ENCODE measurements around the gene RPL14. TPM values are rescaled to one million over a fixed set of nuclear protein-coding genes. Genes with fewer than 3 reads are reported as not detected.
"Not testable (repeated sequence)": the region's sequence is repeated elsewhere in the genome, so short reads cannot be mapped to it uniquely, and the experiment has no call there.

RPL14 gene
- total RNA-seq, 1 donor from 2014 or later, result 659 TPM

DNA sequence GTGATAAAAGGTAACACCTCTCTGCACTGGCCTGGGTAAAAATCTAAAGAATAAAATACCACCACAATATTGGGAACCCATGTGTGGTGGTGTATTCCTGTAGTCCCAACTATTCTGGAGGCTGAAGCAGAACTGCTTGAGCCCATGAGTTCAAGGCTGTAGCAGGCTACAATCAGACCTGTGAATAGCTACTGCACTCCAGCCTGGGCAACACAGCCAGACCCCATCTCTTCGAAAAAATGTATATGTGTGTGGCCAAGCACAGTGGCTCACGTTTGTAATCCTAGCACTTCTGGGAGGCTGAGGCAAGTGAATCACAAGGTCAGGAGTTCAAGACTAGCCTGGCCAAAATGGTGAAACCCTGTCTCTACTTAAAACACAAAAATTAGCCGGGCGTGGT, 1.8 kb upstream of the RPL14 start:
- Histone ChIP-seq H3K4me3 (ENCODE audit: low read depth, low read length) (no peak overlapping the region), H3K36me3 (ENCODE audit: control insufficient read depth, insufficient read depth, low read length) (peaks cover 9% of the 10 kb centered on the region), H3K27me3 (ENCODE audit: control insufficient read depth, insufficient read depth, low read length) (no peaks in the 10 kb centered on the region)
- TF ChIP-seq, protein P1, sequence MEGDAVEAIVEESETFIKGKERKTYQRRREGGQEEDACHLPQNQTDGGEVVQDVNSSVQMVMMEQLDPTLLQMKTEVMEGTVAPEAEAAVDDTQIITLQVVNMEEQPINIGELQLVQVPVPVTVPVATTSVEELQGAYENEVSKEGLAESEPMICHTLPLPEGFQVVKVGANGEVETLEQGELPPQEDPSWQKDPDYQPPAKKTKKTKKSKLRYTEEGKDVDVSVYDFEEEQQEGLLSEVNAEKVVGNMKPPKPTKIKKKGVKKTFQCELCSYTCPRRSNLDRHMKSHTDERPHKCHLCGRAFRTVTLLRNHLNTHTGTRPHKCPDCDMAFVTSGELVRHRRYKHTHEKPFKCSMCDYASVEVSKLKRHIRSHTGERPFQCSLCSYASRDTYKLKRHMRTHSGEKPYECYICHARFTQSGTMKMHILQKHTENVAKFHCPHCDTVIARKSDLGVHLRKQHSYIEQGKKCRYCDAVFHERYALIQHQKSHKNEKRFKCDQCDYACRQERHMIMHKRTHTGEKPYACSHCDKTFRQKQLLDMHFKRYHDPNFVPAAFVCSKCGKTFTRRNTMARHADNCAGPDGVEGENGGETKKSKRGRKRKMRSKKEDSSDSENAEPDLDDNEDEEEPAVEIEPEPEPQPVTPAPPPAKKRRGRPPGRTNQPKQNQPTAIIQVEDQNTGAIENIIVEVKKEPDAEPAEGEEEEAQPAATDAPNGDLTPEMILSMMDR (IDR thresholded peaks at IDR 0.05; ENCODE audit: insufficient read depth, low read length, severe bottlenecking), result no peak
- no peak for FAIRE-seq
- no peak for DNase-seq (ENCODE audit: low read depth)

DNA sequence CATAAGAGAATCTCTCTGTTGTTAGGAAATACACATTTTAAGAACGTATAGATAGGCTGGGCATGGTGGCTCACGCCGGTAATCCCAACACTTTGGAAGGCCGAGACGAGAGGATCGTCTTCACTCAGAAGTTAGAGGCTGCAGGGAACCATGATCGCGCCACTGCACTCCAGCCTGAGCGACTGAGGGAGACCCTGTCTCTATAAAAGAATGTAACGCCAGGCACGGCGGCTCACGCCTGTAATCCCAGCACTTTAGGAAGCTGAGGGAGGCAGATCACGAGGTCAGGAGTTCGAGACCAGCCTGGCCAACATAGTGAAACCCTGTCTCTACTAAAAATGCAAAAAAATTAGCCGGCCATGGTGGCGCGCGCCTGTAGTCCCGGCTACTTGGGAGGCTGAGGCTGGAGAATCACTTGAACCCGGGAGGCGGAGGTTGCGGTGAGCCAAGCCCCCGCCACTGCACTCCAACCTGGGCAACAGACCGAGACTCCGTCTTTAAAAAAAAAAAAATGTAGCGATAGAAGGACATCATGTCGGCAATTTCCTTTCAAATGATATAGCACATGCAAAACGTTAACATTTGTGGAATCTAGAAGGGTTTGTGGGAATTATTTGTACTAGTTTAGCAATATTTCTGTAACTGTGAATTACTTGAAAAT, 730 bp upstream of the RPL14 start:
- no peaks in the 10 kb centered on the region for H3K27me3 ChIP-seq (ENCODE audit: control insufficient read depth, insufficient read depth, low read length)
- peaks cover 11% of the 10 kb centered on the region for H3K36me3 ChIP-seq (ENCODE audit: control insufficient read depth, insufficient read depth, low read length)
- peak overlapping the region; percentile 99 for H3K4me3 ChIP-seq (ENCODE audit: low read depth, low read length)
- FAIRE-seq, result no peak
- TF ChIP-seq, protein P1 (IDR thresholded peaks at IDR 0.05; ENCODE audit: insufficient read depth, low read length, severe bottlenecking), result no peak
- DNase-seq (ENCODE audit: low read depth), result no peak

- no peak for DNase-seq (ENCODE audit: low read depth)
- peak overlapping the region; percentile 99 for H3K4me3 ChIP-seq (ENCODE audit: low read depth, low read length)
- H3K36me3 ChIP-seq (ENCODE audit: control insufficient read depth, insufficient read depth, low read length), result peaks cover 14% of the 10 kb centered on the region
- FAIRE-seq, result no peak
- H3K27me3 ChIP-seq (ENCODE audit: control insufficient read depth, insufficient read depth, low read length), result no peaks in the 10 kb centered on the region
- TF ChIP-seq, protein P1 (IDR thresholded peaks at IDR 0.05; ENCODE audit: insufficient read depth, low read length, severe bottlenecking), result no peak
These were observed 1.3 kb downstream of the RPL14 start for GRCh38 chr3:40458473-40458872.

DNA sequence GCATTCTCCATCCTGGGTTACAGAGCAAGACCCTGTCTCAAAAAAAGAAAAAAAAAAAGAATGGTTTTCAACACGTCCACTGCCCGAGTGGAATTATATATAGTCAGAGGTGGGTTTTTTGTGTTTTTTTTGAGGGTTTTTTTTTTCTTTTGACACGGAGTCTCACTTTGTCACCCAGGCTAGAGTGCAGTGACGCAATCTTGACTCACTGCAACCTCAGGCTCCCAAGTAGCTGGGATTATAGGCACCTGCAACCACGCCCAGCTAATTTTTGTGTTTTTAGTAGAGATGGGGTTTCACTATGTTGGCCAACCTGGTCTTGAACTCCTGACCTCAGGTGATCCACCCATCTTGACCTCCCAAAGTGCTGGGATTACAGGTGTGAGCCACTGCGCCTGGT, 3.3 kb downstream of the RPL14 start:
- H3K27me3 ChIP-seq (ENCODE audit: control insufficient read depth, insufficient read depth, low read length); FAIRE-seq; H3K4me3 ChIP-seq (ENCODE audit: low read depth, low read length): not testable (repeated sequence)
- peaks cover 15% of the 10 kb centered on the region for H3K36me3 ChIP-seq (ENCODE audit: control insufficient read depth, insufficient read depth, low read length)
- DNase-seq (ENCODE audit: low read depth), result peak; percentile 61

DNA sequence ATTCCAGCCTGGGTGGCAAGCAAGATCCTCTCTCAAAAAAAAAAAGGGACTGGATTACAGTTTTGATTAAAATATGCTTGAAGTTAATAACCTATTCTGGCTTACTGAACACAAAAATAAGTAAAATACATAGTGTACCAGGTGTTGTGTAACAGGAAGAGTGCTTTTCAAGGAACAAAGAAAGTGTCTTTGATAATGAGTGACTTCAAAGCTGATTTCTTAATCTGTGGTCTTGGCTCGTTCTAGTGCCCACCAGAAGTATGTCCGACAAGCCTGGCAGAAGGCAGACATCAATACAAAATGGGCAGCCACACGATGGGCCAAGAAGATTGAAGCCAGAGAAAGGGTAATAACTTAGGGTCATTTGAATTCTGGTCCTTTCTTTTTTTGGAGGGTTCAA, 4.0 kb downstream of the RPL14 start:
- TF ChIP-seq, protein P1 (IDR thresholded peaks at IDR 0.05; ENCODE audit: insufficient read depth, low read length, severe bottlenecking), result no peak
- Histone ChIP-seq H3K27me3 (ENCODE audit: control insufficient read depth, insufficient read depth, low read length) (no peaks in the 10 kb centered on the region), H3K36me3 (ENCODE audit: control insufficient read depth, insufficient read depth, low read length) (peaks cover 15% of the 10 kb centered on the region), H3K4me3 (ENCODE audit: low read depth, low read length) (no peak overlapping the region)
- no peak for FAIRE-seq
- no peak for DNase-seq (ENCODE audit: low read depth)

GRCh38 chr3:40462838-40463237, 5.7 kb downstream of the RPL14 start:
- FAIRE-seq; H3K4me3 ChIP-seq (ENCODE audit: low read depth, low read length); H3K27me3 ChIP-seq (ENCODE audit: control insufficient read depth, insufficient read depth, low read length); DNase-seq (ENCODE audit: low read depth): not testable (repeated sequence)
- peaks cover 15% of the 10 kb centered on the region for H3K36me3 ChIP-seq (ENCODE audit: control insufficient read depth, insufficient read depth, low read length)

GRCh38 chr3:40463579-40463978, 6.4 kb downstream of the RPL14 start:
- H3K27me3 ChIP-seq (ENCODE audit: control insufficient read depth, insufficient read depth, low read length), result no peaks in the 10 kb centered on the region
- no peak for DNase-seq (ENCODE audit: low read depth)
- no peak for FAIRE-seq
- TF ChIP-seq, protein P1 (IDR thresholded peaks at IDR 0.05; ENCODE audit: insufficient read depth, low read length, severe bottlenecking), result no peak
- H3K36me3 ChIP-seq (ENCODE audit: control insufficient read depth, insufficient read depth, low read length), result peaks cover 12% of the 10 kb centered on the region
- H3K4me3 ChIP-seq (ENCODE audit: low read depth, low read length), result no peak overlapping the region
